CD4-positive, CD25-positive, alpha-beta regulatory T cell (primary cell): ENCODE data around the gene GABRR1. TPM values are rescaled to one million over a fixed set of nuclear protein-coding genes. Genes with fewer than 3 reads are reported as not detected.
"Not testable (repeated sequence)": the region's sequence is repeated elsewhere in the genome, so short reads cannot be mapped to it uniquely, and the experiment has no call there.

ENCODE experiments used
- ATAC-seq, 2 donors: fragments of 150-1000 bp; cut with Tn5 transposase; one replicate each; pipeline ENCODE4 v1.10.0; 2021; ENCODE audit warnings: low read depth in 2 of 2, moderate number of reproducible peaks in 2 of 2, moderate library complexity in 1 of 2
- DNase-seq, 3 donors: peaks; one replicate each; pipeline versions ENCODE4 v3.0.0 to v3.0.0-alpha.2; 2012 to 2022; ENCODE audit warnings: mixed read lengths in 1 of 3
- H3K27ac ChIP-seq: one replicate; pipeline ENCODE4 v1.7.0; 2013; ENCODE audit warnings: mild to moderate bottlenecking, low read length; ENCODE audit not compliant: insufficient read depth, poor library complexity, severe bottlenecking
- H3K27me3 ChIP-seq: one replicate; pipeline ENCODE4 v1.7.0; 2013; ENCODE audit warnings: low read length; ENCODE audit not compliant: control insufficient read depth, insufficient read depth
- H3K36me3 ChIP-seq: one replicate; pipeline ENCODE4 v1.7.0; 2013; ENCODE audit warnings: mild to moderate bottlenecking, low read length, moderate library complexity; ENCODE audit not compliant: control insufficient read depth, insufficient read depth
- H3K4me1 ChIP-seq: 2 replicates; pipeline ENCODE4 v1.7.0; 2013; ENCODE audit warnings: mild to moderate bottlenecking, low read length; ENCODE audit not compliant: insufficient read depth, control insufficient read depth, poor library complexity, severe bottlenecking
- H3K4me3 ChIP-seq: one replicate; pipeline ENCODE4 v1.7.0; 2013; ENCODE audit warnings: low read depth, mild to moderate bottlenecking, low read length, moderate library complexity
- H3K9me3 ChIP-seq, 2 experiments: 1 replicate in 1 of 2; 2 replicates in 1 of 2; pipeline ENCODE4 v1.7.0; 2013; ENCODE audit warnings: low read length in 2 of 2, mild to moderate bottlenecking in 1 of 2, moderate library complexity in 1 of 2; ENCODE audit not compliant: control insufficient read depth in 2 of 2
- H3K27ac Mint-ChIP-seq, 3 donors: one replicate each; pipeline ENCODE4 v1.8.0; 2020 to 2022; ENCODE audit warnings: mild to moderate bottlenecking in 3 of 3, mixed read lengths in 3 of 3, moderate library complexity in 2 of 3
- H3K27me3 Mint-ChIP-seq: one replicate; pipeline ENCODE4 v1.8.0; 2022; ENCODE audit warnings: mild to moderate bottlenecking, mixed read lengths
- H3K36me3 Mint-ChIP-seq: one replicate; pipeline ENCODE4 v1.8.0; 2020; ENCODE audit warnings: mixed read lengths
- H3K4me1 Mint-ChIP-seq, 4 donors: one replicate each; pipeline ENCODE4 v1.8.0; 2020 to 2022; ENCODE audit warnings: mixed read lengths in 4 of 4, mild to moderate bottlenecking in 1 of 4
- H3K4me3 Mint-ChIP-seq, 4 donors: one replicate each; pipeline ENCODE4 v1.8.0; 2020 to 2022; ENCODE audit warnings: mild to moderate bottlenecking in 4 of 4, mixed read lengths in 4 of 4, moderate library complexity in 3 of 4
- H3K9me3 Mint-ChIP-seq, 7 donors: one replicate each; pipeline ENCODE4 v1.8.0; 2020 to 2022; ENCODE audit warnings: mixed read lengths in 7 of 7, mild to moderate bottlenecking in 3 of 7, moderate library complexity in 2 of 7
- polyA plus RNA-seq, 4 donors: library from polyadenylated mRNA; unstranded; fragments of 300-500 nt; fragmentation: Illumina TruSeq; gene quantifications; one replicate each; pipeline ENCODE4 v1.2.3, GENCODE V29; 2021
- total RNA-seq: library from RNA; stranded (reverse); gene quantifications from one replicate; pipeline ENCODE4 v1.2.3, GENCODE V29; 2022

Gene GABRR1
- total and polyA plus RNA-seq, 5 donors from 2014 or later = not detected

DNA sequence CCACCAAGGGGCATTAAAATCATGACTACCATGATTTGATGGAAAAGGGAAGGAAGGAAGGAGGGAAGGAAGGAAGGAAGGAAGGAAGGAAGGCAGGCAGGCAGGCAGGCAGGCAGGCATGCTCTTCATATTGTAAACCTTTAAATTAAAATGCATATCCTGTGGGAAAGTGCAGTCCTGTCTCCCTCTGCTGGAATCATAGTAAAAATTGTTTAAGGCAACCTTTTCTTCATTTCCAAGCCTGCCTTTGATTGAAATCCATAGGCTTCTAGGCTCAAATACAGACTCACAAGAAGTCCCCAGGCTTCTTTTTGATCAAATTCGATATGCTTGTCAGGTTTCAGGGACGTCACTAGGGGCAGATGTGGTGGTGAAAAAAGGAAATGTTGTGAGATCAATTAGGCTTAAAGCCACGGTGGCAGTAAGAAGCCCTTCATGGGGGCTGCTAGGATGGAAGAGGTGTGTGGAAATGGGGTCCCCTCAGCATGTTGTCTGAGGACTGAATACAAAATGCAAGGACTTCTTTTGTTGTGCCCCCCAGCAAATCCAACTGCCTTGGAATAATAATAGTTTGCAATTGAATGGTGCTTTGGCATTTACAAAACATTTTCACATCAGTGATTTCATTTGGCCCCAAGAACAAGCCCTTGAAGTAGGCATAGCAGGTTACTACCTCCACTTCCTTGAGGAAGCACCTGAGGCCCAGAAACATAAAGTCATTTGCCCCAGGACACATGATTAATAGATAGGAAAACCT lies 25.6 kb upstream of the GABRR1 start:
- ATAC-seq = peak in 1 of 2 donors; percentile 37
- Histone ChIP-seq H3K36me3 (no peaks in the 10 kb centered on the region), H3K4me3 (no peak overlapping the region), H3K27me3 (peaks cover 11% of the 10 kb centered on the region), H3K27ac (no peak overlapping the region), H3K4me1 (peaks cover 7% of the 10 kb centered on the region), H3K9me3 (no peaks in the 10 kb centered on the region)
- peaks cover 34% of the 10 kb centered on the region for H3K27me3 Mint-ChIP-seq
- no peaks in the 10 kb centered on the region for H3K36me3 Mint-ChIP-seq
- H3K4me3 Mint-ChIP-seq = no peak overlapping the region
- H3K4me1 Mint-ChIP-seq = peaks cover 9 to 15% (median 12%) of the 10 kb centered on the region in 4 donors
- H3K27ac Mint-ChIP-seq = no peak overlapping the region
- DNase-seq = peak in 2 of 3 donors; percentile 18 to 42
- peaks cover 0 to 3% (median 0%) of the 10 kb centered on the region in 7 donors for H3K9me3 Mint-ChIP-seq

DNA sequence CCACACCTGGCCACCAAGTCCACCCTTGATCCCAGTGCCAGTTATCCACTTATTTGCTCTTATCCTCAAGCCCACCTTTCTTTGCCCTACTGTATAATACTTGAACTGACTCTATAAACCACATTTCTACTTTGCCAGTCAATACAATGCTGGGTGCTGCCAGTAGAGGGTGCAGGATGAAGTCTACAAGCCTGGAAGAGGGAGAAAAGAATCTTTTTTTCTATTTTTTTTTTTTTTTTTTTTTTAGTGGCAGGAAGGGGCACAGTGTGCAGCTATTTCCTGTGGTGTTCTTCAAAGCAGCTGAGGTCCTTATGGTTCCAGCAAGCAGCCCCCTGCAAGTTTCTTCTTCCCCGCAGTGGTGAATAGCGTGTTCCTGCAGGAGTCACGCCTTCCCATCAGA lies 22.2 kb upstream of the GABRR1 start:
- H3K9me3 ChIP-seq = no peaks in the 10 kb centered on the region
- Mint-ChIP-seq H3K27ac (peak overlapping the region in 1 of 3 donors; percentile 68), H3K4me3 (no peak overlapping the region)

DNA sequence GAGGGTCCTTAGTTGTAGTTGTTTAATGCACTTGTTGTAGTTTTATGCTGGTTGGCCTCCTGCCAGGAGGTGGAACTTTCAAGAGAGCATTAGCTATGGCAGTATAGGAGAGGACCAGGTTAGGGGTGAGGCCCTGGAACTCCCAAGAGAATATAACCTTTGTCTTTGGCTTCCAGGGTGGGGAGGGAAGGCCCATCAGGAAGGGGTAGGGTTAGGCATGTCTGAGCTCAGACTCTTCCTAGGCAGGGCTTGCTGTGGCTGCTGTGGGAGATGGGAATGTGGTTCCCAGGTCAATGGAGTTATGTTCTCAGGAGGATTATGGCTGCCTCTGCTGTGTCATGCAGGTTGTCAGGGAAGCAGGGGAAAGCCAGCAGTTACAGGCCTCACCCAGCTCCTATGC lies 20.0 kb upstream of the GABRR1 start:
- H3K27me3 Mint-ChIP-seq = peaks cover 43% of the 10 kb centered on the region
- Histone ChIP-seq H3K27me3 (peaks cover 13% of the 10 kb centered on the region), H3K4me1 (peaks cover 7% of the 10 kb centered on the region), H3K4me3 (no peak overlapping the region), H3K27ac (no peak overlapping the region), H3K36me3 (no peaks in the 10 kb centered on the region), H3K9me3 (no peaks in the 10 kb centered on the region)
- H3K4me3 Mint-ChIP-seq = no peak overlapping the region
- H3K4me1 Mint-ChIP-seq = peaks cover 7 to 23% (median 9%) of the 10 kb centered on the region in 4 donors
- DNase-seq (no peak), ATAC-seq (no peak)
- no peak overlapping the region for H3K27ac Mint-ChIP-seq
- H3K9me3 Mint-ChIP-seq = peaks cover 0 to 4% (median 0%) of the 10 kb centered on the region in 7 donors
- no peaks in the 10 kb centered on the region for H3K36me3 Mint-ChIP-seq

More for the DNA sequence above, 22.2 kb upstream of the GABRR1 start:
- peak in 2 of 3 donors; percentile 15 to 62 for DNase-seq
- H3K36me3 Mint-ChIP-seq = no peaks in the 10 kb centered on the region
- H3K27me3 Mint-ChIP-seq = peaks cover 45% of the 10 kb centered on the region
- no peak overlapping the region for H3K27ac ChIP-seq
- peak; percentile 57 to 67 for ATAC-seq
- H3K4me1 ChIP-seq = peaks cover 7% of the 10 kb centered on the region
- peaks cover 11% of the 10 kb centered on the region for H3K27me3 ChIP-seq
- H3K4me3 ChIP-seq = no peak overlapping the region
- peaks cover 0 to 5% (median 0%) of the 10 kb centered on the region in 7 donors for H3K9me3 Mint-ChIP-seq
- H3K36me3 ChIP-seq = no peaks in the 10 kb centered on the region
- peaks cover 9 to 15% (median 12%) of the 10 kb centered on the region in 4 donors for H3K4me1 Mint-ChIP-seq

DNA sequence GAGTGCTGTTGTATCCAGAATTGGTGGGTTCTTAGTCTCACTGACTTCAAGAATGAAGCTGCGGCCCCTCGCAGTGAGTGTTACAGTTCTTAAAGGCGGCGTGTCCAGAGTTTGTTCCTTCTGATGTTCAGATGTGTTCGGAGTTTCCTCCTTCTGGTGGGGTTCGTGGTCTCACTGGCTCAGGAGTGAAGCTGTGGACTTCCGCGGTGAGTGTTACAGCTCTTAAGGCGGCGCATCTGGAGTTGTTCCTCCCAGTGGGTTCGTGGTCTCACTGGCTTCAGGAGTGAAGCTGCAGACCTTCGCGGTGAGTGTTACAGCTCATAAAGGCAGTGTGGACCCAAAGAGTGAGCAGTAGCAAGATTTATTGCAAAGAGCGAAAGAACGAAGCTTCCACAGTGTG lies 16.4 kb upstream of the GABRR1 start:
- H3K9me3 Mint-ChIP-seq, H3K36me3 ChIP-seq, H3K36me3 Mint-ChIP-seq, H3K27ac ChIP-seq, H3K27ac Mint-ChIP-seq, H3K4me1 ChIP-seq, H3K4me1 Mint-ChIP-seq, ATAC-seq, H3K9me3 ChIP-seq, H3K4me3 ChIP-seq: not testable (repeated sequence)
- Mint-ChIP-seq H3K27me3 (peaks cover 27% of the 10 kb centered on the region), H3K4me3 (peak overlapping the region in 3 of 4 donors; percentile 43 to 70 (median 68))
- peak in 1 of 3 donors; percentile 6 for DNase-seq
- H3K27me3 ChIP-seq = peaks cover 13% of the 10 kb centered on the region

DNA sequence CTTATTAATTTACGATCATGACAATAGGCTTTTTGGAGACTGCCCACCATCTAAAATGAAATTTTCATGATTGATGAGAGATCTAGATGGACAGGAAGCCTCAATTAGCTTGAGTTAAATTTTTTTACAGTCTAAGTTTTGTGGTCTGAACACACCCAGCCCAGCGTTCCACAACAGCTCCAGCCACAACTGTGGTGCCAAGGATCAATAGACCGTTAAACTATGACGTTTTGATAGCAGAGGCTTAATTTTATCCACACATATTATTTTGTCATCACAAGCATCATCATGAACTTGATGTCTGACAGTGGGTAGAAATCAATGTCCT lies 5.5 kb upstream of the GABRR1 start:
- no peak for ATAC-seq
- no peak overlapping the region for H3K27ac Mint-ChIP-seq
- H3K9me3 Mint-ChIP-seq = peaks cover 0 to 3% (median 0%) of the 10 kb centered on the region in 7 donors

DNA sequence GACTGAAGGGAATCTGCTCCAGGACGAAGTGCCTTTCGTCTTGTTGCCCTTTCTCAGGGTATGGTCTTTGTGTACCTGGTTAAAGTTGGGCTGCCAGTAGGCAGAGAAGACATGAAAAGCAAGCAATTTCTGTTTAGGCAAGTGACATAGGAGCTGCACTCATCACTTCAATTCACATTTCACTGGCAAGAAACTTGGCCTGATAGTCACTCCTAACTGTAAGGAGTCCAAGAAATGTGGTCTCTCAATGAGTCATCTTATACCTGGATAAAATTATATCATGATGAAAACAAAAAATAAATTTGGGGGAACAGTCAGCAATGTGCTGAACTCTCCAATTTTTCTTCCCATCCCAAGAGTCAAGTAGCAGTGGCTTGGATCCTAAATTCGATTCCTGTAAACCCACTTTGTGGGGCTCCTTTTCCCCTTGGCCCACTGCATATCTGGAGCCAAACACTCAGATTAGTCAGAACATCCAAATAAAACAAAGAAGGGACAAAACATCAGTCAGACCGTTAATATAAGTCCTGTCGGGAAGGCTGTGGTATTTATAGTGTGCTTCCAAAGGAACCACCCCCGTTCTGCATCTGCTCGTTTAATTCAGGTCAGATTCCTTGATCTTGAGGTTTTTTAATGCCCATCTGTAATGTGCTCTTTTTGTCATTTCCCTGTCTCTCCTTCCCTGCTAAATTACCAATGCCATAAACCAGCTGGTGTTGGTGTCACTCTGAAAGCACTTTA lies 5.0 kb upstream of the GABRR1 start:
- Histone ChIP-seq H3K4me3 (no peak overlapping the region), H3K9me3 (no peaks in the 10 kb centered on the region), H3K27me3 (no peaks in the 10 kb centered on the region), H3K36me3 (no peaks in the 10 kb centered on the region), H3K27ac (no peak overlapping the region), H3K4me1 (no peaks in the 10 kb centered on the region)
- Mint-ChIP-seq H3K27me3 (peaks cover 14% of the 10 kb centered on the region), H3K36me3 (no peaks in the 10 kb centered on the region), H3K4me1 (peaks cover 0 to 2% (median 0%) of the 10 kb centered on the region in 4 donors), H3K9me3 (peaks cover 0 to 3% (median 0%) of the 10 kb centered on the region in 7 donors), H3K4me3 (no peak overlapping the region), H3K27ac (no peak overlapping the region)
- DNase-seq (no peak), ATAC-seq (no peak)

More for the DNA sequence above, 5.5 kb upstream of the GABRR1 start:
- H3K36me3 Mint-ChIP-seq = no peaks in the 10 kb centered on the region
- H3K4me1 Mint-ChIP-seq = no peaks in the 10 kb centered on the region
- DNase-seq = no peak
- Histone ChIP-seq H3K27me3 (no peaks in the 10 kb centered on the region), H3K9me3 (no peaks in the 10 kb centered on the region), H3K27ac (no peak overlapping the region), H3K4me1 (no peaks in the 10 kb centered on the region), H3K36me3 (no peaks in the 10 kb centered on the region), H3K4me3 (no peak overlapping the region)
- H3K27me3 Mint-ChIP-seq = peaks cover 12% of the 10 kb centered on the region
- H3K4me3 Mint-ChIP-seq = no peak overlapping the region

DNA sequence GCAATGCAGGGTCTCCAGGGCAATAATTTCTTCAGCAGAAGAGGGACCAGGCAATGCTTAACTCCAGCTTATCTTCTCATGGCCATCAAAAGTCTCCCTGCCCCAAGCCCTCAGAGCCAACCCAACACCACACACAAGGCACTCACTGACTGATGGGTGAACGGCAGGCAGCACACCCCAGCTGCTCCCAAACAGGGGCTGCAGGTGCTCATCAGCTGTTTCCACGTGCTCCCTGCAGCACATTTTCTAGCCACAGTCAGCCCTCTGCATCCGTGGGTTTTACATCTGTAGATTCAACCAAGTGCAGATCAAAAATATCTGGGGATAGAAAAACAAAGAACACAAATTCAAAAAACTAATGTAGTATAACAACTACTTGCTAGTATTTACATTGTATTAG lies 4.0 kb upstream of the GABRR1 start:
- Mint-ChIP-seq H3K4me3 (no peak overlapping the region), H3K4me1 (peaks cover 0 to 2% (median 0%) of the 10 kb centered on the region in 4 donors), H3K27me3 (peaks cover 18% of the 10 kb centered on the region), H3K9me3 (peaks cover 0 to 3% (median 0%) of the 10 kb centered on the region in 7 donors), H3K27ac (no peak overlapping the region), H3K36me3 (no peaks in the 10 kb centered on the region)
- H3K4me1 ChIP-seq = no peaks in the 10 kb centered on the region
- H3K27ac ChIP-seq = no peak overlapping the region
- DNase-seq (no peak), ATAC-seq (no peak)
- no peaks in the 10 kb centered on the region for H3K36me3 ChIP-seq
- H3K27me3 ChIP-seq = no peaks in the 10 kb centered on the region
- H3K4me3 ChIP-seq = no peak overlapping the region
- H3K9me3 ChIP-seq = no peaks in the 10 kb centered on the region
